MCF 10A (cell line): ENCODE measurements around the gene MAML1. TPM values are rescaled to one million over a fixed set of nuclear protein-coding genes. Genes with fewer than 3 reads are reported as not detected.
A peak's percentile ranks its signal among the peaks of the same experiment; 100 is the strongest.

Source experiments
- BruUV-seq: library from RNA; stranded (reverse); fragments of 400-500 nt; replicated peaks from 2 replicates; lab custom pipeline; 2021; lab: Mats Ljungman, UMichigan
- CTCF ChIA-PET: fragments of 300-600 bp; sonication (Branson Sonifier 250); formaldehyde crosslinking; extraction: SDS; loops from one replicate; lab custom pipeline; 2021; ENCODE audit warnings: antibody characterized with exemption, inconsistent platforms; lab: Yijun Ruan, JAX
- POLR2A ChIA-PET: fragments of 300-600, 350-650 bp; sonication (Branson Sonifier 250); formaldehyde crosslinking; extraction: SDS; loops from one replicate; lab custom pipeline; 2020; ENCODE audit warnings: antibody characterized with exemption, inconsistent platforms; lab: Yijun Ruan, JAX
- DNase-seq: peaks from one replicate; pipeline ENCODE4 v3.0.0-alpha.2; 2018; ENCODE audit not compliant: unreplicated experiment
- H3K27ac Mint-ChIP-seq: one replicate; pipeline ENCODE4 v1.8.0; 2022; ENCODE audit warnings: mild to moderate bottlenecking, low read depth, mixed read lengths; ENCODE audit not compliant: unreplicated experiment
- H3K27me3 Mint-ChIP-seq: one replicate; pipeline ENCODE4 v1.8.0; 2022; ENCODE audit warnings: mixed read lengths; ENCODE audit not compliant: insufficient read depth, unreplicated experiment
- H3K36me3 Mint-ChIP-seq: one replicate; pipeline ENCODE4 v1.8.0; 2022; ENCODE audit warnings: mild to moderate bottlenecking, moderate library complexity, mixed read lengths; ENCODE audit not compliant: insufficient read depth, unreplicated experiment
- H3K4me1 Mint-ChIP-seq: one replicate; pipeline ENCODE4 v1.8.0; 2022; ENCODE audit warnings: mixed read lengths; ENCODE audit not compliant: insufficient read depth, unreplicated experiment
- H3K4me3 Mint-ChIP-seq: one replicate; pipeline ENCODE4 v1.8.0; 2022; ENCODE audit warnings: mild to moderate bottlenecking, moderate library complexity, mixed read lengths; ENCODE audit not compliant: unreplicated experiment
- H3K9me3 Mint-ChIP-seq: one replicate; pipeline ENCODE4 v1.8.0; 2022; ENCODE audit warnings: mixed read lengths; ENCODE audit not compliant: unreplicated experiment
- CTCF ChIP-seq: fragments of 200-600 bp; IDR thresholded peaks from one replicate; pipeline ENCODE4 v1.8.0; 2022; ENCODE audit warnings: antibody characterized with exemption, mild to moderate bottlenecking; ENCODE audit not compliant: unreplicated experiment
- intact Hi-C: fragments of 100-400 bp; cut with micrococcal nuclease; formaldehyde crosslinking; loops from 2 replicates; pipeline ENCODE4 v1.14.1; 2022
- microRNA-seq: library from miRNA; unstranded; fragments of <30 nt; microRNA quantifications from one replicate; pipeline ENCODE4 v1.2.0, GENCODE V29; 2022
- total RNA-seq: library from RNA; stranded (reverse); gene quantifications from 2 replicates; pipeline ENCODE4 v1.2.3, GENCODE V29; 2022

MAML1 gene
- total RNA-seq, 1 experiment from 2014 or later, result 38.4 TPM

GRCh38 chr5:179823937-179824744, 91.5 kb downstream of the MAML1 start:
- intact Hi-C loops, result no loop called here
- peaks cover 90% of the 10 kb centered on the region for H3K36me3 Mint-ChIP-seq
- no TSS peak for BruUV-seq
- peaks cover 41% of the 10 kb centered on the region for H3K4me1 Mint-ChIP-seq
- H3K27ac Mint-ChIP-seq, result peak overlapping the region; percentile 26
- CTCF ChIA-PET, result interaction anchor here (0.6 to 1.5 kb wide), 2 partner anchors 8 to 122 kb away, joined by 3 to 4 read pairs; no protein-coding TSS in a partner anchor
- no peak for TF ChIP-seq CTCF
- peak overlapping the region; percentile 94 for H3K4me3 Mint-ChIP-seq
- POLR2A ChIA-PET, result interaction anchor here (0.8 kb wide), 2 partner anchors 33 to 34 kb away, joined by 3 to 4 read pairs; partner anchors contain the start of gene MRNIP
- no peaks in the 10 kb centered on the region for H3K9me3 Mint-ChIP-seq
- no peaks in the 10 kb centered on the region for H3K27me3 Mint-ChIP-seq
- no peak for DNase-seq

GRCh38 chr5:179824745-179825112, 92.1 kb downstream of the MAML1 start:
- Mint-ChIP-seq H3K27ac (peak overlapping the region; percentile 26), H3K36me3 (peaks cover 94% of the 10 kb centered on the region), H3K27me3 (no peaks in the 10 kb centered on the region), H3K9me3 (no peaks in the 10 kb centered on the region), H3K4me1 (peaks cover 42% of the 10 kb centered on the region), H3K4me3 (peak overlapping the region; percentile 94)
- BruUV-seq, result no TSS peak
- ChIA-PET CTCF (interaction anchor here (0.6 kb wide), 1 partner anchor 27 kb away, joined by 3 read pairs; no protein-coding TSS in a partner anchor), POLR2A (interaction anchor here (0.8 kb wide), 2 partner anchors 32 to 34 kb away, joined by 3 to 4 read pairs; partner anchors contain the start of gene MRNIP)
- intact Hi-C loops, result no loop called here
- DNase-seq, result no peak
- no peak for TF ChIP-seq CTCF

GRCh38 chr5:179825655-179826182, 93.1 kb downstream of the MAML1 start:
- peaks cover 35% of the 10 kb centered on the region for H3K4me1 Mint-ChIP-seq
- no TSS peak for BruUV-seq
- H3K36me3 Mint-ChIP-seq, result peaks cover 96% of the 10 kb centered on the region
- H3K9me3 Mint-ChIP-seq, result no peaks in the 10 kb centered on the region
- no peak for DNase-seq
- ChIA-PET CTCF (interaction anchor here (0.7 kb wide), 1 partner anchor 34 kb away, joined by 3 read pairs; no protein-coding TSS in a partner anchor), POLR2A (interaction anchor here (0.6 to 1.0 kb wide), 2 partner anchors 12 to 39 kb away, joined by 3 to 5 read pairs; no protein-coding TSS in a partner anchor)
- no peak overlapping the region for H3K4me3 Mint-ChIP-seq
- intact Hi-C loops, result no loop called here
- H3K27me3 Mint-ChIP-seq, result no peaks in the 10 kb centered on the region
- no peak for TF ChIP-seq CTCF
- H3K27ac Mint-ChIP-seq, result no peak overlapping the region

Small RNA genes within 50 kb of the gene (microRNA-seq; reads per million reads assigned to microRNA genes)
- 7.9 reads per million, percentile 44 among the genes with 10 or more reads in this experiment for gene MIR1229

Other genes starting within 250 kb of the MAML1 start
- gene RUFY1, start 182.3 kb upstream of the MAML1 start, total RNA-seq, result 64.7 and 77.0 TPM in 2 replicates
- gene HNRNPH1, start 109.2 kb upstream of the MAML1 start, total RNA-seq, result 907 and 981 TPM in 2 replicates
- not detected in 2 replicates for gene CBY3, start 51.8 kb upstream of the MAML1 start, total RNA-seq
- 1,781 and 2,325 TPM in 2 replicates for gene CANX, start 33.9 kb upstream of the MAML1 start, total RNA-seq
- gene LTC4S, start 61.2 kb downstream of the MAML1 start, total RNA-seq, result 2.1 and 2.2 TPM in 2 replicates
- 153 and 198 TPM in 2 replicates for gene MGAT4B, start 74.0 kb downstream of the MAML1 start, total RNA-seq
- 612 and 1,251 TPM in 2 replicates for gene SQSTM1, start 88.1 kb downstream of the MAML1 start, total RNA-seq
- 40.3 and 42.8 TPM in 2 replicates for gene MRNIP, start 126.0 kb downstream of the MAML1 start, total RNA-seq
- gene TBC1D9B, start 175.1 kb downstream of the MAML1 start, total RNA-seq, result 162 and 166 TPM in 2 replicates